D721Med (cell line): Measurements from ENCODE around the gene NINL.

Experiments
- DNase-seq: peaks from one replicate; pipeline ENCODE4 v3.0.0; 2011; ENCODE audit warnings: low spot score; ENCODE audit not compliant: insufficient read length
- FAIRE-seq: peaks from 2 replicates; lab custom pipeline; 2011; peaks lifted over from hg19 to GRCh38; lab: Jason Lieb, UNC
- CTCF ChIP-seq: IDR thresholded peaks from 2 replicates; pipeline ENCODE4 v1.5.1; 2012; ENCODE audit warnings: mild to moderate bottlenecking, control low read depth; ENCODE audit not compliant: insufficient read depth; ENCODE audit errors: missing control alignments

NINL gene

GRCh38 chr20:25574411-25574810, 10.9 kb downstream of the NINL start:
- FAIRE-seq (no peak), DNase-seq (no peak)
- TF ChIP-seq CTCF, result no peak

DNA sequence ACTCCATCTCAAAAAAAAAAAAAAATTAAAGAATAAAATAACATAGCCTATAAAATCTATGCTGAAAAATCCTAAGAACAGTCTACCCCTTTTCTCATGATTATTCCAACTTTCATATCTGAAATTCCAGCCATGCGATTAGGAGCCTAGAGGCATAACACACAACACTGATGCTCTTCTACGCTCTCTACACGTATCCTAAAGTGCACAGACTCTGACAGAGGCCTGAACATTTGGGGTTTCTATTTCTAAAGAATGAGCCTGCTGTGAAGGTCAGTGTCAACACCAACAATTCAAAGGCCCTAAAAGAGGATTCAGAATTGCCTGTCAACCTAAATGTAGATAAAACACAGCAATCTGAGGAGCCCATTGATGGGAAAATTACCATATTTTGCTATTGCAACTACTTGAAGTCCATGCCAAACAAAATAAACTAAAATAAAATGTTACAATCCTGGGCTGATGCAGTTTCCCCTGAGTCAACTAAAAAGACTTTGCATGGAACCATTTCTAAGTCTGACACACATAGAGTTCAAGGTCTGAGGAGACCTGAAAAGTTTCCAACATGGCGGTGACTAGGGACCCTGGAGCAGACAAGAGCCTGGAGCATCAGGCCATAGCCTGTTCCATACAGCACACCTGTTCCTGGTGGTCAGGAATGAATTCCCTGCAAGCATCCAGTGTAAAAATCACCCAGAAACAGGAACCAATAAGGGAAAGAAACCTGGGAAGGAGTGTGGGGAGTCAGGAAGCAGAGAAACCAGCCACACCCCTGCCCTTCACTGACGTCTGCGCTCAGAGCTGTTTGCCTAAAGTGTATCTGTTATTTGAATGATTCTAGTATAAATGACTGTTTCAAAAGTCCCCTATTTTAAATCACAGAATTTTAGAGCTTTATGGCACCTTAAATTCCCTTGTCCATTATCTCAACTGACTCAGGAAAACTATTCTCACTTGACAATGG, 11.8 kb downstream of the NINL start:
- FAIRE-seq, result no peak
- TF ChIP-seq CTCF, result no peak
- no peak for DNase-seq

- FAIRE-seq (no peak), DNase-seq (no peak)
- TF ChIP-seq CTCF, result no peak
These were observed 13.5 kb downstream of the NINL start for GRCh38 chr20:25571817-25572216.

GRCh38 chr20:25571240-25571639, 14.1 kb downstream of the NINL start:
- DNase-seq (no peak), FAIRE-seq (no peak)
- TF ChIP-seq CTCF, result no peak

DNA sequence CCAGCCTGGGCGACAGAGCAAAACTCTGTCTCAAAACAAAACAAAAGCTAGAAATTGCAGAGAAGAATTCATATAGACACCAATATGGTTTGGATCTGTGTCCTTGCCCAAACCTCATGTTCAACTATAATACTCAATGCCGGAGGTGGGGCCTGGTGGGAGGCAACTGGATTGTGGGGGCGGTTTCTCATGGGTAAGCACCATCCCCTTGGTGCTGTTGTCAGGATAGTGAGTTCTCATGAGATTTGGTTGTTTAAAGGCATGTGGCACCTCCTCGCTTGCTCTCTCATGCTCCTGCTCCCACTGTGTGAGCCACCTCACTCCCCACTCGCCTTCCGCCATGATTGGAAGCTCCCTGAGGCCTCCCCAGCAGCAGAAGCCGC, 15.2 kb downstream of the NINL start:
- FAIRE-seq (no peak), DNase-seq (no peak)
- no peak for TF ChIP-seq CTCF

GRCh38 chr20:25567286-25567685, 18.0 kb downstream of the NINL start:
- TF ChIP-seq CTCF, result no peak
- FAIRE-seq (no peak), DNase-seq (no peak)

DNA sequence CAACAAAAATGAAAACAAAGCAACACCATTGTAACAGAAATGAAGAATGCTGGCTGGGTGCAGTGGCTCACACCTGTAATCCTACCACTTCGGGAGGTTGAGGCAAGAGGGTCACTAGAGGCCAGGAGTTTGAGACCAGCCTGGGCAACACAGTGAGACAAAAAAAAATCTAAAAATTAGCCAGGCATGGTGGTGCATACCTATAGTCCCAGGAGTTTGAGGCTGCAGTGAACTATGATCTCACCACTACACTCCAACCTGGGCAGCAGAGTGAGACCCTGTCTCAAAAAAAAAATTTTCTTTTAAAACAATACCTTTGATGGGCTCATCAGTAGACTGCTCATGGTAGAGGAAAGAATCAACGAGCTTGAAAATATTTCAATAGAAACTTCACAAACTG, 18.5 kb downstream of the NINL start:
- no peak for TF ChIP-seq CTCF
- DNase-seq, result no peak
- no peak for FAIRE-seq
